Myocyte (in vitro differentiated cells): Measurements from ENCODE around the gene NCSTN. TPM values are rescaled to one million over a fixed set of nuclear protein-coding genes. Genes with fewer than 3 reads are reported as not detected.

ENCODE experiments used
- DNase-seq: peaks from one replicate; pipeline ENCODE4 v3.0.0-alpha.2; 2012; ENCODE audit warnings: low read depth
- polyA plus RNA-seq: library from polyadenylated mRNA; unstranded; fragments of >200 nt; gene quantifications from one replicate; pipeline ENCODE4 v1.2.1, GENCODE V29; 2012; ENCODE audit warnings: missing spikeins
- total RNA-seq: library from RNA; depleted of rRNA; stranded (reverse); fragments of >200 nt; gene quantifications from 2 replicates; pipeline ENCODE4 v1.2.3, GENCODE V29; 2014

The NCSTN gene
- total RNA-seq: 80.3 and 90.1 TPM in 2 replicates
- polyA plus RNA-seq: 138 TPM

DNA sequence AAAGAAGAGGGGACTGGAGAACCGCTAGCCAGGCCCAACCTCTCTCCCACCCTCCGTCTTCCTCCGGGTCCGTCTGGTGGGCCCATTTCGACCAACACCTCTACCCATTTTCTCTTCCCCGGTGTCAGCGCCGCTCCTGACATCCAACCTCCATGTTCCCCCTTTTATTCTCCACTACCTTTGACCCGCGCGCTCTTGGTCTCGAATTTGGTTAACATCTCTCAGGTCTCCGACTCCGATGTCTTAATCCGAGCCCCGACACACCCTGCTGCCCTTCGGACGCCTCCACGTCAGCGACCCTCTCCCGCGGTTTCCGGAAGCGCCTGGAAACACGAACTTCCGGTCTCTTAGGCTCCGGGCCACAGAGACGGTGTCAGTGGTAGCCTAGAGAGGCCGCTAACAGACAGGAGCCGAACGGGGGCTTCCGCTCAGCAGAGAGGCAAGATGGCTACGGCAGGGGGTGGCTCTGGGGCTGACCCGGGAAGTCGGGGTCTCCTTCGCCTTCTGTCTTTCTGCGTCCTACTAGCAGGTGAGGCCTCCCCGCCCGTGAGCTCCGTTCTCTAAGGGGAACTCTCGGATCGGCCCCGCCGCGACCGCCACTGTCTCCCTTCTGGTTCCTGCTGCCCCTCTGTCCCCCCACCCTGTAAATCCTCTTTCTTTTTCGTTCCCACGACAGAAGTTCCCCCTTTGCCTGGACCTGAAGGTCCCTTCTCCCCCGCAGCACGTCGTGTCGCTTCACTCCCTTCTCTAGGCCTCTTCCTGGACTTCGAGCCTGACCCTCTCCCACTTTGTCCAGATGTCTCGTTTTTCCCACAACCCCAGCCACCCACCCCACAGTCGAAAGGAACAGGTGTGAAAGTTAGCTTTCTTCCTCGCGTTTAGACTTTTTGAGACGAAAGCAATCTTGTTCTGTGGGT is at the start of gene NCSTN, which contains the start of gene COPA:
Gene NCSTN (plus strand): TSS at position 431 of the 917 bp plus-strand sequence. CDS start 14 bp downstream, at position 445.
Gene COPA (minus strand): TSS at position 298 of the 917 bp plus-strand sequence. CDS start 80 bp downstream, at position 218.
- DNase-seq: peak; percentile 98

DNA sequence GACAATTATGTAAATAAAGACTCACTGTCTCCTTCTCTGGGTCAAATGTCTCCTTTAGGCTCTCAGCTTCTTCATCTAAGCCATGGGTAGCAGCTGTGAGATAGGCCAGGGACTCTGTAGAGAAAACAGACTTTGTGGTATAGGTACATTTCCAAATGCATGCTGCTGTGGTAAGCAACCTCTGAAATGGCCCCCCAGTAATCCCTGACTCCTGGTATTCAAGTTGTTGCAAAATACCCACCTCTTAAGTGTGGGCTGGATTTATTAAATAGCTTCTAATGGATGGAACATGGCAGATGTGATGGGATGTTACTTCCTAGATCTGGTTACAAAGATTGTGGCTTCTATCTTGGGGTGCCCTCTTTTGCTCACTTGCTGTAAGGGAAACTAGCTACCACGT is 47.1 kb upstream of the NCSTN start:
- no peak for DNase-seq

DNA sequence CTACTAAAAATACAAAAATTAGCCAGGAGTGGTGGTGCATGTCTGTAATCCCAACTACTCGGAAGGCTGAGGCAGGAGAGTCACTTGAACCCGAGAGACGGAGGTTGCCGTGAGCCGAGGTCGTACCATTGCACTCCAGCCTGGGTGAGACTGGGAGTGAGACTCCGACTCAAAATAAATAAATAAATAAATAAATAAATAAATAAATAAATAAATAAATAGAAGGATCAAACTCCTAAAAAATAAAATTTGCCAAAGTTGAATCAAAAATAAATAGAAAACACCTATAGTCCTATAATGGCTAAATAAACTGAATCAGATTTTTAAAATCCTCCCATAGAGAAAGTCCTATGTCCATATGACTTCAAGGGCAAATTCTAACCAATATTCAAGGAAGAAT is 43.0 kb upstream of the NCSTN start:
- DNase-seq: no peak

DNA sequence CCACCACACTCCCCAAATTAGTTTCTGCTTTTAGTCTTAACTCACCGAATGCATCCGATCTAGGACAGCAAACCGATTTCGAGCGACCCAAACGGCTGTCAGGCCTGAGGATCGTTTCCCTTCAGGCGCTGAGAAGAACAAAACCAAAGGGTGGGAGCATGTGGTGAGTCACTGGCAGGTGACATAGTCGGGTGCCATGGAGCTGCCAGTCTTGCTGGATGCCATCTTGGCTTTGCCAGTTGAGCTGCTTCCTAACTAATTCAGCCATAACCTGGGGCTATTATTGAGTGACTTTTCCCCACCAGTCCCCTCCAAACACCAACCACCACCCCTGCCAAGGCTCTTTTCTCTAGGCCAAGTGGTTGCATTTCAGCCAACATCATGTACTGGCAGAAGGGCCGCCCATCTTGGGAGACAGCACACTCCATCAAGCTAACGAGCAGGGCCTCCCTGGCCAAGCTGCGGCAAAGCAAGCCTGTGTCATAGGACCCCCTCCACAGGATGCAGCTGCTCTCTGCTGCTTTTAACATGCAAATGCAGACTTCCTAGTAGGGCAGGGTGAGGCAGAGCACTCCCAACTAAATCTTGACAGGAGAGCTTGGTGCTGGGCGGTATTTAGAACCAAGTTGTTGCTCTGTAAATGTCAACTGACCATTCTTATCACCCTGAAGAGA is 35.9 kb upstream of the NCSTN start:
- no peak for DNase-seq

DNA sequence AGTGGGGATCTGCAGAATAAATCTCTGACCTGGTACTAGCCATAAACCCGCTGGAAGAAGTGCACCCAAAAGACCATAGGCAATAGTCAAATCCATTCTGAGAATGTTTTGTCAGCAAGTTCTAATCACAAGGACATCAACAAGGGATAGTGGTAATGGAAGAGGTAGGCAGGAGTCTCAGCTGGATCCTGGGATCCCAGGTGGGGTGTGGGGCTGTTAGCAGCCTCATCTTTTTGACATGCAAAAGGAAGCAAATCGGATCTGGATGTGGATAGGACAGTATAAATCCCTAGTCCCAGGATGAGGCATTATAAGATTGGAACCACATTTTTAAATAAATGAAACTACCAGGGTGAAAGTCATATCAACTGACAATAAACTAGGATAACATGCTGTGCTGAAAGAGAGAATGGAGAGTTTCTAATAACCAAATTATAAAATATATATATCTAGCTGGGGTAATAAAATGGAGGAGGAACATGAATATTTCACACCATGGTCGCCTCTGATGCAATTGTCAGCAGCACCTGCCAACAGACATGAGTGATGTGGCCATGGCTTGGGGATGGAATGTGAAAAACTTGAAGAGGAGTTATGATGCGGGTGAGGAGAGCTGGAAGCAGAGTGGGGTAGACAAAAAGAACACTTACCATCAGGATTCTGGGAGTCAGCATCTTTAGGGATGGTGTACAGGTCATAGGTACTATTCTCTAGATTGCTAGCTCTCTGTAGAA is 34.6 kb upstream of the NCSTN start:
- peak; percentile 40 for DNase-seq

DNA sequence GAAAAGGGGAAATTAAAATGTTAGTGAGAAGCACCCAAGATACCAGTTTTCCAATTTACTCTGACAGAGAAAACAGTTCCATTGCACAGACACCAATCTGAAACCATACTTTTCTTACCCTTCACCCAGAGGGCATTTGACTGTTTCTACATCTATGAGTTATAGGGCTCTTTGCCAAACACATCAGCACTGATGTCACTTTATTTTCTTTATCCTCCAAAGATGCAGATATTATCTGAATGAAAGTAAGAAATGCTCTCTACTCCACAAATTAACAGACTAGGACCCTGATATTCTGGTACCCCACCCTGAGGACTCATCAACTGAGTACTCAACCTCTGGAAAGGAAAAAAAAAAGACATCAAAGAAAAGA is 34.0 kb upstream of the NCSTN start:
- no peak for DNase-seq

DNA sequence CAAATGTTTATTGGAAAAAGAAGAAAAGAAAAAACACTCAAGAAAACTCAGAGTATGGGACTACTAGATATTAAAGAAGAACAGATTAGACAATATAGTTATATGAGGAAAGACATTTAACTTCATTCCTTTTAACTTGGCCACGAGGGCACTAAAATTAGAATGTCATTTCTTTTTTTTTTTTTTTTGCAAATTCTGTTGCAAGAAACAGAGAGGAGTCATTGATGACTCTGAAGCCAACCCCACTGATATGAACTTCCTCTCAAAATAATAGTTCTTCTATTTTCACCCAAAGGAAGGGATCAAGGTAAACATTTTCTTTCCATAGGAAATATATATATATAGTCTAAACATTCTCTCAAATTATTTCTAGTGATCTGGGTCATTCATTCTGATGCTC is 33.6 kb upstream of the NCSTN start:
- no peak for DNase-seq

DNA sequence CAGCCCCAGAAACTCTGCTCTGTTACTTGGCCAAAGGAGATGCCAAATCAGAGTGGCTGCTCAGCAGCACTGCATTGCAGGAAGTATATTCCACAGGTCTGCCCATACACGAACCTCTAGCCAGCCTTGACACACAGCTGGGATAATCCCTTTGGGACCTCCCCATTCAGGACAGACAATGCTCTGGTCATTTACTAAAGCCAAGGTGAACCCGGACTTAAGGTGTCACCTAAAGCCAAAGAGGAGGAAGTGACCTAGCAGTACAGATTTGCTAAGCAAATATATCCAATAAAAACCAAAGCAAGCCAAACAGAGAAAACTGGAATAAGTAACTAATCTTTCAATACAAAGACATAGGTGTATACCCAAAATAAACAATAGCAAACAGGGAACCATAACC is 27.8 kb upstream of the NCSTN start:
- DNase-seq: no peak

DNA sequence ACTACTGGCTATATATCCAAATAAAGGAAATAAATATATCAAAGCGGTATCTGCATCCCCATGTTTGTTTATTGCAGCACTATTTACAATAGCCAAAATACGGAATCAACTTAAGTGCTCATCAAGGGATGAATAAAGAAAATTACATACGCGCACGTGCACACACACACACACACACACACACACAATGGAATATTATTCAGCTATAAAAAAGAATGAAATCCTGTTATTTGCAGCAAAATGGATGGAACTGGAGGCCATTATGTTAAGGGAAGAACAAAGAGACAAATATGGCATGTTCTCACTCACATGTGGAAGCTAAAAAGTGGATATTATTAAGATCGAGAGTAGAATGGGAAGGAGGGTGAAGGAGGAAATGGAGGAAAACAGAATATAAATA is 20.4 kb upstream of the NCSTN start:
- no peak for DNase-seq

DNA sequence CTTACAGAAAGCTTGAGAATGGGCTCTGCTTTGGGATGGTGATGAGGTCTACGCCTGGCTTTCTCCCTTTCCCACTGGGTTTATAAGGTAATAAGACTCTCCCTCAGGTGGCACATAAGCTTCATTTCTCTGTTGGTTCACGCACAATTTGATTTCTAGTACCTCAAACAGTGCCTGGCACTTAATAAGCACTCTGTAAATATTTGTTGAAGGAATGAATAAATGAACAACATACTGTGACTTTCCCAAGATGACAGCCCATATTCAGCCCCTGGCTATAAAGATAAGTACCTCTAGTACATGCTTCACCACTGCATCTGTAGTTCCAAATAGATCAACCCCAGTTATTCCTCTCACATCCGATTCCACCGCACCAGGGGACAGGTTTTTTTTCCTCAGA is 17.9 kb upstream of the NCSTN start:
- no peak for DNase-seq

DNA sequence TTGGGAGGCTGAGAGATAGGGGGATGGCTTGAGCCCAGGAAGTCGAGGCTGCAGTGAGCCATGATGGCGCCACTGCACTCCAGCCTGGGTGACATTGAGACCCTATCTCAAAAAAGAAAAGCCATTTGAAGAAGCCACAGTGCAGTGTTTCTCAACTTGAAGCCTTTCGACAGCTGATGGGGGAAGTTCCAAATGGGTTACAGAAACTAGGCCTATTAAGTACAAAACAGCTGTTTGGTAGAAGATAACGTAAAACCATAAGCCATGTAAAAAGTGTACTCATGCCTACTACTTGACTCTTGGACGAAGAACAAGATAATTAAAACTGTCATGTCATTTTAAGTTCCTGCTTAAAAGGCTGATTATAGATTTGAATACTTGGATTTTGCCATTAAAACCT is 16.8 kb upstream of the NCSTN start:
- DNase-seq: peak; percentile 65

DNA sequence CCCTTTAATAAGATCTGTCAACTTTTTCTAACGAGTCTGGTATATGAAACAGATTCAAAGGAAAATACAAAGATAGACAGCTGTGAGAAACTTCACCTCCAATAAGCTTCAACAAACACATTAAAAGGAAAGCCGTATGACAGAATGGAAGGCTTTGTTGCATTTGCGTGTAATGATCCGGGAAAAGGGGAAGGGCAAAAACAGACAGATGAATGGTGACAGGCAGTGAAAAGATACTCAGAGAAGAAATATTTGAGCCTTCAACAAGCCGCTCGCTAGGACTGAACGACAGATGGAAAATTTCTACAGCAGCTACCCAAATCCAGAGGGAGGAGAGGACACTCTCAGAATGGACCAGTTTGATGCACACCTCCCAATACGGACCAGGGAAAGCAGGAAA is 15.0 kb upstream of the NCSTN start:
- DNase-seq: no peak

DNA sequence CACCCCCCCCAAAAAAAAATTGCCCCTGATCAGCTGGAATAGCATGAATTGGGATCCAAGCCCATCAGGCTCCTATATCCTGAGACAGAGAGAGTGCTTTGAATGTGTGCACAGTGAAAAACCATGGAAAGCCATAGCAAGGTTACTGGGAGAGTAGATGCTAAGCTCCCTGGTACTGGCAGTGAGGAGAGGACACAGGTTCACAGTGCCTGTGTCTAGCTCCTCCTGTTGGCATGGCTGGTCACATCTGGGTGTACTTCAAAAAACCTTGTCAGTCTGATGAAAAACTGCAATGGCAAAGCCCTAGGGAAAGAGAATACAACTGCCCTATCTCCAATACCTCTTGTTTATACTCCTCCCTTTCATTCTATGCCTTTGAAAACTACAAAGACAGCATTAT is 13.1 kb upstream of the NCSTN start:
- DNase-seq: no peak

DNA sequence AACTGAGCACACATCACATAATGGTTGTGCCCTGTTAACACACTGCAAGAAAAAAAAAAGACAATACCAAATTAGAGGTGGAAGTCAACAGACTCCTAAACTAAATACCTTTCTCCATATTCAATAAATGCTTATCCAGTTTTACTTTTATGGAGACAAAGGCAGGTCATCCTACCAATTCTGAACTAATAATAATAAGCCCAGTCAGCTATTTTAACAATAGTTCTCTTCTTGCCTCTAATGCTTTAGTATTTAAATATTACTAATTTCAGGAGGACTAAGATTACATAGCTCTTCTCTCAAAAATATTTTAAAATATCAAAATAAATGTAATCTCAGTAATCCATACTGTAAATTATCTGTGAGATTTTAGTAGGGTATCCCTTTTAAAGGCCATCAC is 10.7 kb upstream of the NCSTN start:
- DNase-seq: no peak

DNA sequence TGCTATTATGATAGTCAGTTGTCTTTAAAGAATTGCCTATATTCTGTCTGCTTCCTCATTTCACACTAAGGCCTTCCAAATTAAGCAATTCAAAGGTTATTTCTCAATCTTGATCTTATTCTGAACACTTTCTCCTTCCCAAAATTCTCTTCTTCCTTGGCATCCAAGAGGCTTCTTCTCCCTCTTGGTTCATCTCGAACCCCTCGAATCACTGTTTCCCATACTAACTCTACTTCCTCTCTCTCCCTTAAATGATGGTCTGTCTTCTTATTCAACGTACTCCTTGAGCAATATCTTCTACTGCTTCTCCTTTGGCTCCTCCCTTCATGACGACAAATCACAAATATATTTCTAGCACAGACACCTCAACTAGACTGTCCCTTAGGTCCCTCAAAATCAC is 4.6 kb upstream of the NCSTN start:
- DNase-seq: no peak

DNA sequence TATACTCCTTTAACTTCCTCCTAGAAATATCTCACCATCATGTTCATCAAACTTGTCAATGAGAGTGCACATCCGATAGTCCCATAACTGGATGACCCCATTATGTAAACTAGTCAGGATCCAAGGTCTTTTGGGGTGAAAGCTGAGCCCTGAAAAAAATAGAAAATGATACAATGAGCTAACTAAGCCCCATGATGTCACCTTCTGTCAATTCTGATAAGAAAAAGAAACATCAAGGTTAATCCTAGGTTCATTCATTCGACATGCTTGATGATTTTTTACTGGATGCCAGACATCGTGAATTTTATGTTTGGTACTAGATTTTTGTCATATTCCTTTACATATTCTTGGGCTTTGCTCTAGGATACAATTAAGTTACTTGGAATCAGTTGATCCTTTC is 3.0 kb upstream of the NCSTN start:
- no peak for DNase-seq

DNA sequence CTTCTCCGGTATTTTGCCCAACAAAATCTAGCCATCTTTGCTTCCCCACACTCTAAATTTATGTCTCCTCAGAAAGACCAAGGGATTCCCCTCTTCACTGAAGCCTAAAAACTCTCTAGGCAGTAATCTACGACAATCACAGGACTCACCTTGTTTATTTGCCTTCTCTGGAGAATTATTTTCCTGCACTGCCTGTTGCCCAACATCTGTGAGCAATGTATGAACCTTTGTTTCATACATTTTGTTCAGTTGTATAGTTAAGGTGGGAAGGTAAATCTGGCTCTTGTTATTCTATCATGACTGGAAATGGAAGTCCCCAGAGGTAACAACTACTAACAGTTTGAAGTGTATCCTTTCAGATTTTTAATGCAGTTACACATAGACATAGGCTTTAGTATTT is 2.3 kb upstream of the NCSTN start:
- no peak for DNase-seq

DNA sequence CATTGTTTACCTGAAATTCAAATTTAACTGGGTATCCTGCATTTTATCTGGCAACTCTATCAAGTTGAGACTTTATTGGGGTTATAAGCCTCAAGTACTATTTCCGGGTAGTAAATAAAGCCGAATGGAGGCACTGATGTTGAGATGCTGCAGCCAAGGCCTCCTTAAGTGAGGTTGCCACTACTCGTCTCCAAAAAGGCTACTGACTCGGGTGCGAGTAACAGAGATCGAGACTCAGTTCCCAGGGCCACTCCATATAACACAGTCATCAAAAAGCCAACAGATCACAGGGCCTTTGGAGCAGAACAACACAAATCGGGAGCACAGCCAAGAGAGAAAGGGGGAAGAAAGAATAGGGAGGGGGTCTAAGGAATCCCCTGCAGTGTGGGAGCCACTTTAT is 657 bp upstream of the NCSTN start:
- no peak for DNase-seq

DNA sequence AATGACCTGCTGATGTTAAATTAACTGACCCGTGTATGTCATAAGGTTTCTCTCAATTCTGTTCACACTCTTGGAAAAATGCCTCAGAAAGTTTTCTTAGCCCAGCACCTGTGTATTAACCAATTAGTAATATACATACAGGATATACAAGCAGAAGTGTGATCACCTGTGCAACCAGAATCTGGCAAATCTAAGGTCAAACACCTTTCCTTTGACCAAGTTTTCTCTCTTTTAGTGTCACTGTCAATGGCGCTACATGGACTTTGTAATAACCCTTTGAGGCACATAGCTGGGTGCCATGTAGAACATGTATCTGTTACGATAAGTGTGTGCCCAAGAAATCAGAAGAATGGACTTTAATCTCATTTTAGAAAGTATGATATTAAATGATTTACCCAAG is 1.1 kb downstream of the NCSTN start:
- DNase-seq: no peak

DNA sequence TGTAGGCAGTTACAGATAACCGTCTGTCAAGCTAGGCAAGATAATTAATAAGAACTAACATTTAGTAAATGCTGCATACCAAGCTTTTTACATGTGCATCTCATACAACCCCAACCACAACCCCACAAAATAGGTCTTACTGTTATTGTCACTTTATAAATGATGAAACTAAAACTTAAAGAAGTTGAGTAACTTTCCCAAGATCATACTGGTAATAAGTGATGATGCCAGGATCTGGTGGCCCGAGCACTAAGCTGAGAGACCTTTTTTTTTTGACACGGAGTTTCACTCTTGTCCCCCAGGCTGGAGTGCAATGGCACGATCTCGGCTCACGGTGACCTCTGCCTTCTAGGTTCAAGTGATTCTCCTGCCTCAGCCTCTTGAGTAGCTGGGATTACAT is 1.8 kb downstream of the NCSTN start:
- DNase-seq: no peak

DNA sequence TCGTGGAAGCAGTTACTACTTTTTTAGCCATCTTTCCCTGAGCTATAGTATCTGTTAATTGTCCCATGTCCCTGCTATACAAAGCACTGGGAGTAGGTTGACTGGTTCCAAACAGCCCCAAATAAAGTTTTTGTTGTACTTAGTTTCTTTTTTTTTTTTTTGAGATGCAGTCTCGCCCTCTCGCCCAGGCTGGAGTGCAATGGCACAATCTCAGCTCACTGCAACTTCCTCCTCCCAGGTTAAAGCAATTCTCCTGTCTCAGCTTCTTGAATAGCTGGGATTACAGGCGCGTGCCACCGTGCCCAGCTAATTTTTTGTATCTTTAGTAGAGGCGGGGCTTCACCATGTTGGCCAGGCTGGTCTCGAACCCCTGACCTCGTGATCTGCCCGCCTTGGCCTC is 3.3 kb downstream of the NCSTN start:
- DNase-seq: no peak

DNA sequence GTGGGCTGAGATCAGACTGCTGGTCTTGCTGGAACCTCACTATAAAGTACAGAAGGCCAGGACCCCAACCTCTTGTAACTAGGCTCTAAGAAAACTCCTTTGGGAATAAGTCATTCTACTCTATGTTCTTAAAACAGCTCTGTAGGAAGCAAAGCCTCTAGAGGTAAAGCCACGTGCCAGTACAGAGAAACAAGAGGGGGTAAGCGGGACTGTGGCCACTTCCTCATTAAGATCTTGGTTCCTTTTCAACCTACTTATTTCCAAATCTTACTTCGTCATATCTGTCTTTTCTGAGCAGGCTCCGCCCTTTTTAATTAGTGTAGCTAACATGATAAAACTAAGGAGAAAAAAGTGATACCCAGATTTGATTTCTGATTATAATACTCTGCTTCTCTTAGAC is 3.8 kb downstream of the NCSTN start:
- no peak for DNase-seq
